Motor neuron (in vitro differentiated cells): ENCODE data around the gene ZNF609. TPM values are rescaled to one million over a fixed set of nuclear protein-coding genes. Genes with fewer than 3 reads are reported as not detected.

Source experiments
- ATAC-seq, 8 experiments: fragments of 200-7000 bp; cut with Tn5 transposase; replicated peaks in 6 of 8; 2 replicates each; pipeline ENCODE4 v1.8.0; 2021; ENCODE audit warnings: mild to moderate bottlenecking in 8 of 8, moderate library complexity in 8 of 8
- H3K27ac ChIP-seq, 2 donors: fragments of 250-450 bp; sonication (Bioruptor Pico); 2 replicates each; pipeline ENCODE4 v1.9.0; 2021; ENCODE audit warnings: antibody characterized with exemption in 2 of 2, mild to moderate bottlenecking in 2 of 2, moderate library complexity in 1 of 2
- H3K4me1 ChIP-seq, 2 donors: fragments of 250-450 bp; sonication (Bioruptor Pico); replicated peaks in 1 of 2; 2 replicates each; pipeline ENCODE4 v1.6.1; 2021; ENCODE audit warnings: antibody characterized with exemption in 2 of 2, mild to moderate bottlenecking in 2 of 2, moderate library complexity in 1 of 2
- H3K4me3 ChIP-seq, 5 donors: fragments of 250-450 bp; sonication (Bioruptor Pico); 2 replicates each; pipeline ENCODE4 v1.9.0; 2021; ENCODE audit warnings: antibody characterized with exemption in 5 of 5, mild to moderate bottlenecking in 5 of 5, moderate library complexity in 4 of 5
- WGBS, 10 experiments: fragments of 450-650 bp; shearing (Covaris generic); methylation state at CpG; one replicate each; pipeline ENCODE4 v1.0.0; 2022; 5-methylcytosine and 5-hydroxymethylcytosine counted together
- in situ Hi-C, 9 experiments: fragments of 400-800 bp; cut with MboI; loops; one replicate each; pipeline ENCODE4 v1.15.0; 2021; ENCODE audit warnings: low sequenced_read_pairs in 9 of 9, low pct_unique_long_range_greater_than_20kb in 2 of 9; ENCODE audit not compliant: unreplicated experiment in 9 of 9
- total RNA-seq, 8 experiments: library from RNA; unstranded; fragments of 300-600 nt; gene quantifications; 2 replicates each; pipeline versions ENCODE4 v1.2.3 to v1.2.4, GENCODE V29; 2022

ZNF609 gene
- total RNA-seq, 8 experiments from 2014 or later: 11.7 to 86.7 (median 27.7) TPM

- ATAC-seq: peak in 3 of 8 experiments; percentile 13 to 22 (median 19)
- no peak overlapping the region for H3K27ac ChIP-seq
- in situ Hi-C loops: loop anchor here in 1 of 9 experiments (25.0 kb wide), 1 partner anchor 249 kb away; no protein-coding TSS in a partner anchor
- peaks cover 0 to 3% of the 10 kb centered on the region in 2 donors for H3K4me1 ChIP-seq
- 0 to 80% (median 49%) methylated on average over 2 to 8 of the region's 10 CpGs; no CpG with 5 or more reads in 1 of the 10 experiments for WGBS, 10 experiments
- H3K4me3 ChIP-seq: no peak overlapping the region
Observed at GRCh38 chr15:64686130-64686735, 225.9 kb downstream of the ZNF609 start.

DNA sequence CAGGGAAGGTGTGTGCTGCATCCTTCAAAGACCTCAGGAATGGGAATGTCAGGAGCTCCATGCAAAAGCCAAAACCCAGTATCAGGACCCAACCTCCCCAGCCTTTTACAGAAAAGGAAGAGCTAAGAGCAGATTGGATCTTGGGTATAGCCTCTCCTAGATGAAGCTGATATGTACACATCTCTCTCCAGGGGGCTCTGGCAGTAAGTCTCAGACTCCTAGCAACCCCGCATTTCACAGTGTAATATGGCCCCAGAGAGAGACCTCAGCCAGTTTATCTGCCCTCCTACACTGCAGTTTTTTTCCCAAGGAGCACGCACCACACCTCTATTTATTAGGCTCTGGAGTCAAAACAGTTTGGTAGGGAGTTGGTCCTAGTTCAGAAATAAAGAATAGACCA is 226.8 kb downstream of the ZNF609 start:
- 60 to 100% (median 80%) methylated on average over 1 of the region's 2 CpGs; no CpG with 5 or more reads in 7 of the 10 experiments for WGBS, 10 experiments
- in situ Hi-C loops: loop anchor here in 1 of 9 experiments (25.0 kb wide), 1 partner anchor 250 kb away; no protein-coding TSS in a partner anchor
- ATAC-seq: peak in 5 of 8 experiments; percentile 30 to 86 (median 49)

DNA sequence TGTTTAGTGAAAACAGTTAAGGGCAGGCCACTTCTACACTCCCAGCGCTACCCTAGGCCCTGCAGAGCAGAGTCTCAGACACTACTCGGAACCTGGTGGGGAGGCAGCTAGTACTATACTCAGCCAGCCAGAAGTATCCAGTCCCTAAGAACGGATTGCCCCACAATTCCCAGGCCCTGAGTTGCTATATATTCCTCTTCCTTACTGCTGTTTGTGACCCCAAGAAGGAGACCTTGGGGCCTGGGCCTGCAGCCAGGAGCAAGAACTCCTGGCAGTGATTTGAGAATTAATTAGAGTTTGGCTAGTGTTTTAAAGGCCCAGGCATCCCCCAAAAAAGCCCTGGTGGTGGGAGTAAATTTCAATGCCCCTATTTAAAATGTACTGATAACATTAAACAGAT is 227.3 kb downstream of the ZNF609 start:
- H3K4me3 ChIP-seq: no peak overlapping the region
- in situ Hi-C loops: loop anchor here in 1 of 9 experiments (25.0 kb wide), 1 partner anchor 250 kb away; no protein-coding TSS in a partner anchor
- 60 to 80% methylated on average over 1 of the region's 3 CpGs; no CpG with 5 or more reads in 8 of the 10 experiments for WGBS, 10 experiments
- ATAC-seq: peak in 2 of 8 experiments; percentile 27 to 51
- H3K4me1 ChIP-seq: peaks cover 0 to 3% of the 10 kb centered on the region in 2 donors
- H3K27ac ChIP-seq: peak overlapping the region in 1 of 2 donors; percentile 30

More for the DNA sequence above, 226.8 kb downstream of the ZNF609 start:
- Histone ChIP-seq H3K4me3 (no peak overlapping the region), H3K4me1 (peaks cover 0 to 3% of the 10 kb centered on the region in 2 donors), H3K27ac (peak overlapping the region in 1 of 2 donors; percentile 30)

GRCh38 chr15:64688770-64689169 is 228.4 kb downstream of the ZNF609 start:
- H3K27ac ChIP-seq: no peak overlapping the region
- no peak overlapping the region for H3K4me3 ChIP-seq
- in situ Hi-C loops: loop anchor here in 1 of 9 experiments (25.0 kb wide), 1 partner anchor 251 kb away; no protein-coding TSS in a partner anchor
- no peak for ATAC-seq
- peaks cover 0 to 3% of the 10 kb centered on the region in 2 donors for H3K4me1 ChIP-seq
- WGBS, 10 experiments: 80 to 100% (median 100%) methylated on average over 1 to 2 of the region's 3 CpGs; no CpG with 5 or more reads in 3 of the 10 experiments

DNA sequence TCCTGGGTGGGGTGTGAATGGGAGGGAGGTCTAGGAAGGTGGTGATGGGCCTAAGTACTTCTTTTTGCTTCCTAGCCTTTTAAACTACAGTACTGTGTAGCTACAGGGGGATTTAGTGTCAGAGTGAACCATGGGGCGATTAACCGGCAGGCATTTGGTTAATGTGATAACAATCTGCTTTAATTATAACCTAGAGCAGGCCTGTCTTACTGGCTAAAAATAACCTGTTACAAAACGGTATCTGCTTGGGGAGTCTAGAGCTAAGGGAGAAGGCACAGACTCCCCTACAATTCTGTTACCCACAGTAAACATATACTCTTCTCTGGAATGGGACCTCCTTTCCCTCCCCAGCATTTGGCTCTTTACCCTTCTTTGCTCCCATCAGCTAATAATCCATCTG is 229.6 kb downstream of the ZNF609 start:
- H3K4me1 ChIP-seq: peaks cover 3 to 5% of the 10 kb centered on the region in 2 donors
- WGBS, 10 experiments: 83 to 100% (median 93%) methylated on average over 1 to 3 of the region's 3 CpGs; no CpG with 5 or more reads in 1 of the 10 experiments
- H3K4me3 ChIP-seq: no peak overlapping the region
- no peak overlapping the region for H3K27ac ChIP-seq
- no peak for ATAC-seq
- in situ Hi-C loops: loop anchor here in 1 of 9 experiments (25.0 kb wide), 1 partner anchor 253 kb away; no protein-coding TSS in a partner anchor

GRCh38 chr15:64690578-64691296 is 230.4 kb downstream of the ZNF609 start:
- Histone ChIP-seq H3K27ac (no peak overlapping the region), H3K4me1 (peaks cover 3 to 12% of the 10 kb centered on the region in 2 donors), H3K4me3 (no peak overlapping the region)
- 80 to 100% (median 97%) methylated on average over 1 to 6 of the region's 6 CpGs; no CpG with 5 or more reads in 2 of the 10 experiments for WGBS, 10 experiments
- no peak for ATAC-seq
- in situ Hi-C loops: loop anchor here in 1 of 9 experiments (25.0 kb wide), 1 partner anchor 253 kb away; no protein-coding TSS in a partner anchor

DNA sequence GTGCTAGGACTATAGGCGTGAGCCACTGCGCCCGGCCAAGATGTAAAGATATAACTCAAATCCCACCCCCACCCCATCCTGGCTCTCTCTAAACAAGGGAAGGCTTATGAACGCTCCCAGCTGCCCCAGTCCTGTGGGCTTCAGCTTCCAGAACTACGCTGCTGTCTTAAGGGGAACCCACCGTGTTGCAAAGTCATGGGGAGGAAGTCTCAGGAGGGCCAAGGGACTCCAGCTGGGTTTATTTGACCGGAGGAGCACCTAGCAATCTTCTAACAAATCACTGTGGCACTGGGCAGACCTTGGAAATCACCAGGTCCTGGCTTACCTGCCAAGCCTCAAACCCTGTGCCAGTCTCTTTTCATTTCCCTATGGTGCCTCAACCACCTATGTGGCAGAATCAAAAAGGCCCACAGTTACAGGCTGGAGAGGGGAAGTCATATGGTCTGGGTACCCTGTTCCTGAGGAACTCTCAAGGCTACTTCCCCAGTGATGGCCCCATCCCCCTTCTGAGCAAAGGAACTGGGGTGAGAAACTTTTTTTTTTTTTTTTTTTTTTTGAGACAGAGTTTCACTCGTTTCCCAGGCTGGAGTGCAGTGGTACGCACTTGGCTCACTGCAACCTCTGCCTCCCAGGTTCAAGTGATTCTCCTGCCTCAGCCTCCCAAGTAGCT is 231.7 kb downstream of the ZNF609 start:
- Histone ChIP-seq H3K27ac (no peak overlapping the region), H3K4me3 (no peak overlapping the region), H3K4me1 (peaks cover 6 to 12% of the 10 kb centered on the region in 2 donors)
- in situ Hi-C loops: loop anchor here in 1 of 9 experiments (25.0 kb wide), 1 partner anchor 255 kb away; no protein-coding TSS in a partner anchor
- 60 to 100% (median 89%) methylated on average over 1 to 2 of the region's 9 CpGs; no CpG with 5 or more reads in 6 of the 10 experiments for WGBS, 10 experiments
- ATAC-seq: no peak

- Histone ChIP-seq H3K27ac (no peak overlapping the region), H3K4me1 (peaks cover 7 to 19% of the 10 kb centered on the region in 2 donors), H3K4me3 (no peak overlapping the region)
- 4 to 99% (median 73%) methylated on average over 1 to 5 of the region's 5 CpGs; no CpG with 5 or more reads in 2 of the 10 experiments for WGBS, 10 experiments
- in situ Hi-C loops: loop anchor here in 1 of 9 experiments (25.0 kb wide), 1 partner anchor 256 kb away; no protein-coding TSS in a partner anchor
- ATAC-seq: peak in 7 of 8 experiments; percentile 9 to 94 (median 69)
Observed at GRCh38 chr15:64693134-64693533, 232.8 kb downstream of the ZNF609 start.

DNA sequence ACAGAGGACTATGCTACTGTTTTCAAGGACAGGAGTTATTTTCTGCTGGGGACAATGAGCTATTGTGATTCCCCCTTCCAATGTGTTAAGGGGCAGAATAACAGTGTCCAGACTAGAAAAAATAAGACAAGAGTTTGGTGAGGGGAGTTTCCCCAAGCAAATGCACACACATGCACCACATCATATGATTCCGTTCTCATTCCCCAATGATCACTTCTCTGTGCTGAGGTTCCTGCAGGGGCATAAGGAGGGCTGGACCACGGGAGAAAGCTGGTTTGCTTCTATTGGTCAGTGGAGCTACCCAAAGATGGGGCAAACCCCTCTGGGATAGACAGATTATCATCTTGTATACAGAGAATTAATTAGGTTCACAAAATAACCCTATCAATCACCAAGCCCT is 234.4 kb downstream of the ZNF609 start:
- WGBS, 10 experiments: 80 to 100% (median 83%) methylated on average over 1 to 2 of the region's 2 CpGs; no CpG with 5 or more reads in 4 of the 10 experiments
- Histone ChIP-seq H3K4me1 (peaks cover 18 to 34% of the 10 kb centered on the region in 2 donors), H3K27ac (no peak overlapping the region), H3K4me3 (no peak overlapping the region)
- in situ Hi-C loops: loop anchor here in 1 of 9 experiments (25.0 kb wide), 1 partner anchor 258 kb away; no protein-coding TSS in a partner anchor
- ATAC-seq: no peak

- 78 to 100% (median 88%) methylated on average over 1 to 5 of the region's 6 CpGs for WGBS, 10 experiments
- ATAC-seq: no peak
- peaks cover 26 to 41% of the 10 kb centered on the region in 2 donors for H3K4me1 ChIP-seq
- H3K27ac ChIP-seq: no peak overlapping the region
- in situ Hi-C loops: loop anchor here in 1 of 9 experiments (25.0 kb wide), 1 partner anchor 258 kb away; no protein-coding TSS in a partner anchor
- H3K4me3 ChIP-seq: no peak overlapping the region
Observed at GRCh38 chr15:64695561-64695992, 235.2 kb downstream of the ZNF609 start.

- Histone ChIP-seq H3K27ac (no peak overlapping the region), H3K4me3 (no peak overlapping the region), H3K4me1 (peaks cover 32 to 50% of the 10 kb centered on the region in 2 donors)
- WGBS, 10 experiments: 40 to 100% (median 93%) methylated on average over 1 to 3 of the region's 3 CpGs; no CpG with 5 or more reads in 2 of the 10 experiments
- in situ Hi-C loops: loop anchor here in 1 of 9 experiments (25.0 kb wide), 1 partner anchor 259 kb away; no protein-coding TSS in a partner anchor
- ATAC-seq: no peak
Observed at GRCh38 chr15:64696481-64696880, 236.1 kb downstream of the ZNF609 start.

- H3K27ac ChIP-seq: no peak overlapping the region
- in situ Hi-C loops: loop anchor here in 1 of 9 experiments (25.0 kb wide), 1 partner anchor 261 kb away; no protein-coding TSS in a partner anchor
- ATAC-seq: peak in 1 of 8 experiments; percentile 8
- WGBS, 10 experiments: 75 to 93% (median 77%) methylated on average over 1 to 3 of the region's 3 CpGs; no CpG with 5 or more reads in 5 of the 10 experiments
- no peak overlapping the region for H3K4me3 ChIP-seq
- H3K4me1 ChIP-seq: peaks cover 37 to 57% of the 10 kb centered on the region in 2 donors
Observed at GRCh38 chr15:64697911-64698369, 237.6 kb downstream of the ZNF609 start.
